OCI-LY3 (cell line): ENCODE measurements around the gene NHEJ1.

Source experiments
- H2AFZ ChIP-seq: fragments of 200-600, 300-600 bp; shearing (Covaris generic); 2 replicates; pipeline ENCODE4 v1.6.0; 2014; ENCODE audit warnings: antibody characterized with exemption, low read depth, low read length
- H3K27ac ChIP-seq: fragments of 200-600, 300-600 bp; sonication (generic); 2 replicates; pipeline ENCODE4 v1.5.1; 2014; ENCODE audit warnings: mild to moderate bottlenecking, low read length, moderate library complexity, mixed read lengths
- H3K27me3 ChIP-seq: fragments of 200-600, 300-600 bp; sonication (generic); 2 replicates; pipeline ENCODE4 v1.6.1; 2014; ENCODE audit warnings: low read depth, low read length, mixed read lengths
- H3K36me3 ChIP-seq: fragments of 200-600, 300-600 bp; sonication (generic); replicated peaks from 2 replicates; pipeline ENCODE3; 2014; ENCODE audit warnings: low read depth, low read length, mixed read lengths
- H3K4me1 ChIP-seq: fragments of 300-600, 200-600 bp; sonication (generic); 2 replicates; pipeline ENCODE4 v1.6.1; 2014; ENCODE audit warnings: low read length, mixed read lengths
- H3K4me2 ChIP-seq: fragments of 200-600, 300-600 bp; sonication (generic); 2 replicates; pipeline ENCODE4 v1.6.1; 2014; ENCODE audit warnings: low read length, mixed read lengths
- H3K4me3 ChIP-seq: fragments of 300-600, 200-600 bp; sonication (generic); 2 replicates; pipeline ENCODE4 v1.5.1; 2014; ENCODE audit warnings: antibody characterized with exemption, mild to moderate bottlenecking, low read length, moderate library complexity
- H3K79me2 ChIP-seq: fragments of 300-600, 200-600 bp; shearing (Covaris generic); 2 replicates; pipeline ENCODE4 v1.6.1; 2014; ENCODE audit warnings: mild to moderate bottlenecking, low read length, mixed read lengths
- H3K9ac ChIP-seq: fragments of 300-600, 200-600 bp; shearing (Covaris generic); 2 replicates; pipeline ENCODE4 v1.6.0; 2014; ENCODE audit warnings: mild to moderate bottlenecking, low read length, moderate library complexity
- H3K9me3 ChIP-seq: fragments of 200-600, 300-600 bp; shearing (Covaris generic); 2 replicates; pipeline ENCODE4 v1.6.1; 2014; ENCODE audit warnings: low read length, mixed read lengths; ENCODE audit not compliant: insufficient read depth
- H4K20me1 ChIP-seq: fragments of 200-600, 300-600 bp; sonication (generic); 2 replicates; pipeline ENCODE4 v1.6.1; 2016; ENCODE audit warnings: low read length, mixed read lengths; ENCODE audit not compliant: insufficient read depth
- CTCF ChIP-seq: fragments of 200-600, 300-600 bp; sonication (generic); IDR thresholded peaks from 2 replicates; pipeline ENCODE4 v1.5.1; 2014; ENCODE audit warnings: antibody characterized with exemption, low read length, low read depth
- EZH2phosphoT487 ChIP-seq: fragments of 200-600 bp; shearing (Covaris generic); IDR thresholded peaks from 2 replicates; pipeline ENCODE4 v1.6.1; 2018; ENCODE audit warnings: antibody characterized with exemption, mixed run types, low read depth

Gene NHEJ1

GRCh38 chr2:219168932-219169331, 8.3 kb upstream of the NHEJ1 start:
- no peak overlapping the region for H3K4me2 ChIP-seq
- H3K27ac ChIP-seq = no peak overlapping the region
- no peak overlapping the region for H3K4me3 ChIP-seq
- H2AFZ ChIP-seq = no peak overlapping the region
- no peaks in the 10 kb centered on the region for H3K4me1 ChIP-seq
- H4K20me1 ChIP-seq = no peaks in the 10 kb centered on the region
- no peak overlapping the region for H3K9ac ChIP-seq
- no peaks in the 10 kb centered on the region for H3K9me3 ChIP-seq
- no peaks in the 10 kb centered on the region for H3K36me3 ChIP-seq
- TF ChIP-seq CTCF (no peak), EZH2phosphoT487 (no peak)
- no peaks in the 10 kb centered on the region for H3K79me2 ChIP-seq
- no peaks in the 10 kb centered on the region for H3K27me3 ChIP-seq

GRCh38 chr2:219168526-219168925, 7.9 kb upstream of the NHEJ1 start:
- Histone ChIP-seq H3K27ac (no peak overlapping the region), H3K4me2 (no peak overlapping the region), H3K4me1 (no peaks in the 10 kb centered on the region), H2AFZ (no peak overlapping the region), H3K36me3 (no peaks in the 10 kb centered on the region), H3K9me3 (no peaks in the 10 kb centered on the region), H4K20me1 (no peaks in the 10 kb centered on the region), H3K9ac (no peak overlapping the region), H3K27me3 (no peaks in the 10 kb centered on the region), H3K4me3 (no peak overlapping the region), H3K79me2 (no peaks in the 10 kb centered on the region)
- TF ChIP-seq CTCF = no peak
- no peak for TF ChIP-seq EZH2phosphoT487

- Histone ChIP-seq H3K4me1 (no peaks in the 10 kb centered on the region), H2AFZ (no peak overlapping the region), H3K27ac (no peak overlapping the region), H3K9me3 (no peaks in the 10 kb centered on the region), H3K27me3 (no peaks in the 10 kb centered on the region), H3K4me2 (no peak overlapping the region), H3K79me2 (no peaks in the 10 kb centered on the region), H4K20me1 (no peaks in the 10 kb centered on the region), H3K9ac (no peak overlapping the region), H3K4me3 (no peak overlapping the region), H3K36me3 (no peaks in the 10 kb centered on the region)
- TF ChIP-seq EZH2phosphoT487 = no peak
- TF ChIP-seq CTCF = no peak
These were observed 7.4 kb upstream of the NHEJ1 start for GRCh38 chr2:219167997-219168396.

GRCh38 chr2:219165058-219165911, 4.7 kb upstream of the NHEJ1 start:
- no peaks in the 10 kb centered on the region for H3K36me3 ChIP-seq
- no peak overlapping the region for H3K4me3 ChIP-seq
- TF ChIP-seq EZH2phosphoT487 = no peak
- TF ChIP-seq CTCF = no peak
- no peaks in the 10 kb centered on the region for H3K9me3 ChIP-seq
- no peaks in the 10 kb centered on the region for H3K79me2 ChIP-seq
- no peaks in the 10 kb centered on the region for H4K20me1 ChIP-seq
- H2AFZ ChIP-seq = no peak overlapping the region
- no peaks in the 10 kb centered on the region for H3K27me3 ChIP-seq
- H3K9ac ChIP-seq = no peak overlapping the region
- no peak overlapping the region for H3K4me2 ChIP-seq
- peaks cover 4% of the 10 kb centered on the region; the same call in 1 of the 2 replicates for H3K4me1 ChIP-seq
- no peak overlapping the region for H3K27ac ChIP-seq
